Endothelial cell of umbilical vein (primary cell): ENCODE measurements around the gene POR.
"Not testable (repeated sequence)": the region's sequence is repeated elsewhere in the genome, so short reads cannot be mapped to it uniquely, and the experiment has no call there.

Experiments used
- EZH2 ChIP-seq: IDR thresholded peaks from 2 replicates; pipeline ENCODE4 v1.6.1; 2012; ENCODE audit warnings: borderline replicate concordance, low read depth, mild to moderate bottlenecking, moderate library complexity, low read length, inconsistent platforms; ENCODE audit not compliant: severe bottlenecking
- GATA2 ChIP-seq: IDR thresholded peaks from 2 replicates; pipeline ENCODE4 v1.7.0; 2011; ENCODE audit warnings: low read depth, mild to moderate bottlenecking, moderate library complexity, mixed read lengths, low read length; ENCODE audit not compliant: insufficient read length, insufficient read depth
- JUN ChIP-seq: IDR thresholded peaks from 2 replicates; pipeline ENCODE4 v1.6.1; 2011; ENCODE audit warnings: borderline replicate concordance, low read depth; ENCODE audit not compliant: insufficient read length, insufficient read depth
- MYC ChIP-seq: IDR thresholded peaks from one replicate; pipeline ENCODE4 v1.6.1; 2011; ENCODE audit warnings: mild to moderate bottlenecking, low read depth, low read length
- POLR2A ChIP-seq: IDR thresholded peaks from 2 replicates; pipeline ENCODE4 v1.6.1; 2012; ENCODE audit warnings: low read depth, mild to moderate bottlenecking, control low read depth, low read length
- POLR2AphosphoS5 ChIP-seq: IDR thresholded peaks from 2 replicates; pipeline ENCODE4 v1.6.1; 2012; ENCODE audit warnings: low read depth, mild to moderate bottlenecking, control low read depth, low read length, moderate library complexity; ENCODE audit not compliant: insufficient read depth
- TF ChIP-seq, protein P1 (sequence below), 2 donors: IDR thresholded peaks; 1 replicate in 1 of 2; 2 replicates in 1 of 2; pipeline ENCODE4 v1.5.1; 2011; ENCODE audit warnings: low read length in 2 of 2, mild to moderate bottlenecking in 2 of 2, moderate library complexity in 2 of 2, control low read depth in 1 of 2, inconsistent platforms in 1 of 2, low read depth in 1 of 2; ENCODE audit not compliant: insufficient read depth in 1 of 2; ENCODE audit errors: extremely low read depth in 1 of 2
- TF ChIP-seq, protein P2 (sequence below): IDR thresholded peaks from 2 replicates; pipeline ENCODE4 v1.6.1; 2011; ENCODE audit not compliant: insufficient read depth, insufficient read length

GRCh38 chr7:76029682-76030081 lies 114.7 kb downstream of the POR start:
- not testable (repeated sequence) for TF ChIP-seq POLR2AphosphoS5, POLR2A, EZH2, GATA2, MYC, JUN
- TF ChIP-seq, protein P1, sequence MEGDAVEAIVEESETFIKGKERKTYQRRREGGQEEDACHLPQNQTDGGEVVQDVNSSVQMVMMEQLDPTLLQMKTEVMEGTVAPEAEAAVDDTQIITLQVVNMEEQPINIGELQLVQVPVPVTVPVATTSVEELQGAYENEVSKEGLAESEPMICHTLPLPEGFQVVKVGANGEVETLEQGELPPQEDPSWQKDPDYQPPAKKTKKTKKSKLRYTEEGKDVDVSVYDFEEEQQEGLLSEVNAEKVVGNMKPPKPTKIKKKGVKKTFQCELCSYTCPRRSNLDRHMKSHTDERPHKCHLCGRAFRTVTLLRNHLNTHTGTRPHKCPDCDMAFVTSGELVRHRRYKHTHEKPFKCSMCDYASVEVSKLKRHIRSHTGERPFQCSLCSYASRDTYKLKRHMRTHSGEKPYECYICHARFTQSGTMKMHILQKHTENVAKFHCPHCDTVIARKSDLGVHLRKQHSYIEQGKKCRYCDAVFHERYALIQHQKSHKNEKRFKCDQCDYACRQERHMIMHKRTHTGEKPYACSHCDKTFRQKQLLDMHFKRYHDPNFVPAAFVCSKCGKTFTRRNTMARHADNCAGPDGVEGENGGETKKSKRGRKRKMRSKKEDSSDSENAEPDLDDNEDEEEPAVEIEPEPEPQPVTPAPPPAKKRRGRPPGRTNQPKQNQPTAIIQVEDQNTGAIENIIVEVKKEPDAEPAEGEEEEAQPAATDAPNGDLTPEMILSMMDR (IDR thresholded peaks at IDR 0.05; ENCODE audit: extremely low read depth in 1 of 2, insufficient read depth in 1 of 2, low read depth in 1 of 2, low read length in 2 of 2): not testable (repeated sequence)
- TF ChIP-seq, protein P2, sequence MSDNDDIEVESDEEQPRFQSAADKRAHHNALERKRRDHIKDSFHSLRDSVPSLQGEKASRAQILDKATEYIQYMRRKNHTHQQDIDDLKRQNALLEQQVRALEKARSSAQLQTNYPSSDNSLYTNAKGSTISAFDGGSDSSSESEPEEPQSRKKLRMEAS: not testable (repeated sequence)
